ENCODE data around the gene SMYD1. TPM values are rescaled to one million over a fixed set of nuclear protein-coding genes. Genes with fewer than 3 reads are reported as not detected.

Gene SMYD1
- total RNA-seq, 4 donors from 2014 or later, result 4.2 to 26.1 (median 14.9) TPM

GRCh38 chr2:88129313-88129959 lies 61.8 kb downstream of the SMYD1 start:
- H3K4me3 ChIP-seq, result no peak overlapping the region
- peak; percentile 70 for DNase-seq (ENCODE audit: extremely low spot score)
- intact Hi-C loops (cut with DNase I), result no loop called here
- 98% methylated on average over 5 of the region's 7 CpGs for WGBS
- no peak overlapping the region for H3K27ac ChIP-seq (replicated peaks in 1 of 4)
- TF ChIP-seq EP300 (IDR thresholded peaks at IDR 0.05) (no peak), POLR2A (IDR thresholded peaks at IDR 0.05; ENCODE audit: low read depth) (no peak), POLR2AphosphoS5 (IDR thresholded peaks at IDR 0.05) (no peak)
- TF ChIP-seq, protein P1, sequence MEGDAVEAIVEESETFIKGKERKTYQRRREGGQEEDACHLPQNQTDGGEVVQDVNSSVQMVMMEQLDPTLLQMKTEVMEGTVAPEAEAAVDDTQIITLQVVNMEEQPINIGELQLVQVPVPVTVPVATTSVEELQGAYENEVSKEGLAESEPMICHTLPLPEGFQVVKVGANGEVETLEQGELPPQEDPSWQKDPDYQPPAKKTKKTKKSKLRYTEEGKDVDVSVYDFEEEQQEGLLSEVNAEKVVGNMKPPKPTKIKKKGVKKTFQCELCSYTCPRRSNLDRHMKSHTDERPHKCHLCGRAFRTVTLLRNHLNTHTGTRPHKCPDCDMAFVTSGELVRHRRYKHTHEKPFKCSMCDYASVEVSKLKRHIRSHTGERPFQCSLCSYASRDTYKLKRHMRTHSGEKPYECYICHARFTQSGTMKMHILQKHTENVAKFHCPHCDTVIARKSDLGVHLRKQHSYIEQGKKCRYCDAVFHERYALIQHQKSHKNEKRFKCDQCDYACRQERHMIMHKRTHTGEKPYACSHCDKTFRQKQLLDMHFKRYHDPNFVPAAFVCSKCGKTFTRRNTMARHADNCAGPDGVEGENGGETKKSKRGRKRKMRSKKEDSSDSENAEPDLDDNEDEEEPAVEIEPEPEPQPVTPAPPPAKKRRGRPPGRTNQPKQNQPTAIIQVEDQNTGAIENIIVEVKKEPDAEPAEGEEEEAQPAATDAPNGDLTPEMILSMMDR (IDR thresholded peaks at IDR 0.05), result no peak
- H3K36me3 ChIP-seq, result no peaks in the 10 kb centered on the region
- no peaks in the 10 kb centered on the region for H3K4me1 ChIP-seq
- no peaks in the 10 kb centered on the region for H3K9me3 ChIP-seq
- H3K27me3 ChIP-seq, result no peaks in the 10 kb centered on the region

- WGBS, result 90% methylated on average over 6 of the region's 9 CpGs
- no peaks in the 10 kb centered on the region for H3K9me3 ChIP-seq
These were observed 63.8 kb downstream of the SMYD1 start for GRCh38 chr2:88131201-88131998.

GRCh38 chr2:88131999-88132368 lies 64.4 kb downstream of the SMYD1 start:
- TF ChIP-seq EP300 (IDR thresholded peaks at IDR 0.05) (no peak), POLR2A (IDR thresholded peaks at IDR 0.05; ENCODE audit: low read depth) (no peak), POLR2AphosphoS5 (IDR thresholded peaks at IDR 0.05) (no peak)
- TF ChIP-seq, protein P1 (IDR thresholded peaks at IDR 0.05), result no peak
- H3K27me3 ChIP-seq, result peaks cover 0 to 6% (median 0%) of the 10 kb centered on the region in 4 donors
- H3K4me1 ChIP-seq, result no peaks in the 10 kb centered on the region
- H3K27ac ChIP-seq (replicated peaks in 1 of 4), result no peak overlapping the region
- DNase-seq (ENCODE audit: extremely low spot score), result no peak
- intact Hi-C loops (cut with DNase I), result no loop called here
- 91% methylated on average over 3 of the region's 3 CpGs for WGBS
- no peaks in the 10 kb centered on the region for H3K36me3 ChIP-seq
- H3K4me3 ChIP-seq, result no peak overlapping the region
- no peaks in the 10 kb centered on the region for H3K9me3 ChIP-seq

More at GRCh38 chr2:88131201-88131998, 63.8 kb downstream of the SMYD1 start:
- DNase-seq (ENCODE audit: extremely low spot score), result peak; percentile 72
- no peak for TF ChIP-seq POLR2AphosphoS5 (IDR thresholded peaks at IDR 0.05)
- no peak for TF ChIP-seq POLR2A (IDR thresholded peaks at IDR 0.05; ENCODE audit: low read depth)
- TF ChIP-seq, protein P1 (IDR thresholded peaks at IDR 0.05), result no peak
- no peak for TF ChIP-seq EP300 (IDR thresholded peaks at IDR 0.05)
- H3K27ac ChIP-seq (replicated peaks in 1 of 4), result no peak overlapping the region
- no peak overlapping the region for H3K4me3 ChIP-seq
- no peaks in the 10 kb centered on the region for H3K36me3 ChIP-seq
- H3K27me3 ChIP-seq, result peaks cover 0 to 6% (median 0%) of the 10 kb centered on the region in 4 donors
- no peaks in the 10 kb centered on the region for H3K4me1 ChIP-seq
- intact Hi-C loops (cut with DNase I), result no loop called here

- peaks cover 0 to 6% (median 0%) of the 10 kb centered on the region in 4 donors for H3K27me3 ChIP-seq
- intact Hi-C loops (cut with DNase I), result no loop called here
- no peak overlapping the region for H3K4me3 ChIP-seq
- no peaks in the 10 kb centered on the region for H3K36me3 ChIP-seq
- H3K9me3 ChIP-seq, result no peaks in the 10 kb centered on the region
- TF ChIP-seq POLR2A (IDR thresholded peaks at IDR 0.05; ENCODE audit: low read depth) (no peak), EP300 (IDR thresholded peaks at IDR 0.05) (no peak), POLR2AphosphoS5 (IDR thresholded peaks at IDR 0.05) (no peak)
- TF ChIP-seq, protein P1 (IDR thresholded peaks at IDR 0.05), result no peak
- 77% methylated on average over 3 of the region's 3 CpGs for WGBS
- H3K4me1 ChIP-seq, result no peaks in the 10 kb centered on the region
- DNase-seq (ENCODE audit: extremely low spot score), result no peak
- no peak overlapping the region for H3K27ac ChIP-seq (replicated peaks in 1 of 4)
These were observed 66.2 kb downstream of the SMYD1 start for GRCh38 chr2:88133875-88134274.

Data from esophagus muscularis mucosa (tissue), 4 donors.